ENCODE results near the gene AFAP1.
A peak's percentile ranks its signal among the peaks of the same experiment; 100 is the strongest.

AFAP1 gene

GRCh38 chr4:7831858-7832730 lies 107.6 kb downstream of the AFAP1 start:
- H3K27ac ChIP-seq: peak overlapping the region in 12 of 21 experiments; percentile 15 to 88 (median 38)
- no peak overlapping the region for H3K4me3 ChIP-seq

- no peak overlapping the region for H3K4me3 ChIP-seq
- peak overlapping the region in 9 of 21 experiments; percentile 15 to 88 (median 39) for H3K27ac ChIP-seq
These were observed 108.3 kb downstream of the AFAP1 start for GRCh38 chr4:7831330-7831729.

GRCh38 chr4:7830747-7831146 lies 108.9 kb downstream of the AFAP1 start:
- H3K4me3 ChIP-seq: no peak overlapping the region
- peak overlapping the region in 7 of 21 experiments; percentile 1 to 88 (median 30) for H3K27ac ChIP-seq

- Histone ChIP-seq H3K4me3 (no peak overlapping the region), H3K27ac (peak overlapping the region in 9 of 21 experiments; percentile 59 to 92 (median 79))
These were observed 109.7 kb downstream of the AFAP1 start for GRCh38 chr4:7829652-7830580.

- no peak overlapping the region for H3K4me3 ChIP-seq
- H3K27ac ChIP-seq: peak overlapping the region in 20 of 21 experiments; percentile 4 to 92 (median 72)
These were observed 110.8 kb downstream of the AFAP1 start for GRCh38 chr4:7828793-7829301.

- Histone ChIP-seq H3K27ac (peak overlapping the region in 20 of 21 experiments; percentile 4 to 92 (median 72)), H3K4me3 (peak overlapping the region in 1 of 7 experiments; percentile 15)
These were observed 111.5 kb downstream of the AFAP1 start for GRCh38 chr4:7828011-7828720.

- H3K4me3 ChIP-seq: no peak overlapping the region
- peak overlapping the region in 20 of 21 experiments; percentile 4 to 92 (median 72) for H3K27ac ChIP-seq
These were observed 112.1 kb downstream of the AFAP1 start for GRCh38 chr4:7827566-7827965.

GRCh38 chr4:7826909-7827306 lies 112.8 kb downstream of the AFAP1 start:
- Histone ChIP-seq H3K27ac (peak overlapping the region in 6 of 21 experiments; percentile 5 to 88 (median 60)), H3K4me3 (no peak overlapping the region)

GRCh38 chr4:7826176-7826908 lies 113.3 kb downstream of the AFAP1 start:
- H3K4me3 ChIP-seq: no peak overlapping the region
- peak overlapping the region in 6 of 21 experiments; percentile 0 to 88 (median 23) for H3K27ac ChIP-seq

- H3K27ac ChIP-seq: peak overlapping the region in 3 of 21 experiments; percentile 67 to 82 (median 69)
- no peak overlapping the region for H3K4me3 ChIP-seq
These were observed 115.4 kb downstream of the AFAP1 start for GRCh38 chr4:7824218-7824617.

- H3K4me3 ChIP-seq: no peak overlapping the region
- H3K27ac ChIP-seq: peak overlapping the region in 18 of 21 experiments; percentile 1 to 82 (median 56)
These were observed 116.2 kb downstream of the AFAP1 start for GRCh38 chr4:7823416-7823824.

- H3K4me3 ChIP-seq: no peak overlapping the region
These were observed 116.8 kb downstream of the AFAP1 start for GRCh38 chr4:7822877-7823276.

GRCh38 chr4:7822137-7822505 lies 117.5 kb downstream of the AFAP1 start:
- H3K27ac ChIP-seq: peak overlapping the region in 4 of 21 experiments; percentile 6 to 67 (median 28)
- no peak overlapping the region for H3K4me3 ChIP-seq

More at GRCh38 chr4:7822877-7823276, 116.8 kb downstream of the AFAP1 start:
- H3K27ac ChIP-seq: peak overlapping the region in 17 of 21 experiments; percentile 1 to 82 (median 55)

GRCh38 chr4:7821245-7822136 lies 118.2 kb downstream of the AFAP1 start:
- no peak overlapping the region for H3K4me3 ChIP-seq
- peak overlapping the region in 3 of 21 experiments; percentile 25 to 67 (median 30) for H3K27ac ChIP-seq

- peak overlapping the region in 1 of 21 experiments; percentile 3 for H3K27ac ChIP-seq
- H3K4me3 ChIP-seq: no peak overlapping the region
These were observed 119.4 kb downstream of the AFAP1 start for GRCh38 chr4:7820031-7820818.

GRCh38 chr4:7819446-7819845 lies 120.2 kb downstream of the AFAP1 start:
- Histone ChIP-seq H3K4me3 (no peak overlapping the region), H3K27ac (no peak overlapping the region)

Measured in skin epidermis (tissue), 12 donors.